Hepatocyte (in vitro differentiated cells): ENCODE measurements around the gene TTF2.

Source experiments
- CTCF ChIP-seq: fragments of 200-600 bp; sonication (generic); IDR thresholded peaks from 2 replicates; pipeline ENCODE4 v1.5.1; 2016; ENCODE audit warnings: antibody characterized with exemption, mild to moderate bottlenecking; ENCODE audit not compliant: poor library complexity
- EZH2 ChIP-seq: fragments of 200-600 bp; sonication (generic); IDR thresholded peaks from 2 replicates; pipeline ENCODE4 v1.6.1; 2016; ENCODE audit warnings: antibody characterized with exemption, mild to moderate bottlenecking, borderline replicate concordance
- EZH2phosphoT487 ChIP-seq: fragments of 200-600 bp; sonication (generic); IDR thresholded peaks from one replicate; pipeline ENCODE4 v1.6.1; 2018; ENCODE audit warnings: antibody characterized with exemption, mild to moderate bottlenecking, low read depth, moderate library complexity; ENCODE audit not compliant: unreplicated experiment, severe bottlenecking

- no peak for TF ChIP-seq EZH2
- no peak for TF ChIP-seq CTCF
- no peak for TF ChIP-seq EZH2phosphoT487
Measured at GRCh38 chr1:117045644-117046043, 14.5 kb upstream of the TTF2 start.
